Psoas muscle (tissue), 8 donors: Measurements from ENCODE around the gene ACP3. TPM values are rescaled to one million over a fixed set of nuclear protein-coding genes. Genes with fewer than 3 reads are reported as not detected.
A peak's percentile ranks its signal among the peaks of the same experiment; 100 is the strongest.

Experiments used
- ATAC-seq, 4 donors: fragments of 200-7000 bp; cut with Tn5 transposase; one replicate each; pipeline ENCODE4 v1.9.1; 2020; ENCODE audit warnings: moderate library complexity in 3 of 4, mild to moderate bottlenecking in 2 of 4
- DNase-seq, 2 donors: peaks; one replicate each; pipeline ENCODE4 v3.0.0-alpha.2; 2020
- H3K27ac ChIP-seq: fragments of 200-600 bp; one replicate; pipeline ENCODE4 v1.8.0; 2022
- H3K27me3 ChIP-seq, 3 donors: fragments of 200-600 bp in 1 of 3; one replicate each; pipeline versions ENCODE4 v1.6.1 to v1.8.0; 2013 to 2022; ENCODE audit warnings: low read length in 2 of 3, mild to moderate bottlenecking in 2 of 3, moderate library complexity in 1 of 3; ENCODE audit not compliant: insufficient read depth in 3 of 3
- H3K36me3 ChIP-seq, 2 donors: fragments of 200-600 bp in 1 of 2; one replicate each; pipeline versions ENCODE4 v1.6.1 to v1.8.0; 2013 to 2022; ENCODE audit warnings: low read depth in 1 of 2, mild to moderate bottlenecking in 1 of 2, moderate library complexity in 1 of 2; ENCODE audit not compliant: insufficient read depth in 1 of 2
- H3K4me1 ChIP-seq: fragments of 200-600 bp; one replicate; pipeline ENCODE4 v1.8.0; 2022
- H3K4me3 ChIP-seq: fragments of 200-600 bp; one replicate; pipeline ENCODE4 v1.8.0; 2022; ENCODE audit warnings: mild to moderate bottlenecking
- H3K9me3 ChIP-seq: fragments of 200-600 bp; one replicate; pipeline ENCODE4 v1.8.0; 2022
- CTCF ChIP-seq: fragments of 200-600 bp; IDR thresholded peaks from one replicate; pipeline ENCODE4 v1.8.0; 2022; ENCODE audit warnings: antibody characterized with exemption
- WGBS, 3 donors: extraction: QIAGEN DNeasy Blood & Tissue Kit; methylation state at CpG; one replicate each; pipeline versions ENCODE4 v1.1.6 to v1.1.7; 2013; 5-methylcytosine and 5-hydroxymethylcytosine counted together
- intact Hi-C, 2 donors: fragments of 100-400 bp; cut with DNase I; formaldehyde crosslinking; loops; one replicate each; pipeline versions ENCODE4 v1.11.0 to v1.14.2; 2022
- long read RNA-seq, 2 donors: library from polyadenylated mRNA; unstranded; transcript quantifications; one replicate each; pipeline ENCODE4 v2.0.0, GENCODE V29; 2021
- polyA plus RNA-seq, 3 donors: library from polyadenylated mRNA; stranded (reverse); fragments of 200-250 nt; gene quantifications; one replicate each; pipeline ENCODE4 v1.2.3, GENCODE V29; 2013
- total RNA-seq, 4 donors: library from RNA; stranded (reverse); fragmentation: NEBNext Ultra II Directional in 2 of 4; extraction: Animal tissue kit (Norgen Biotek cat#: 25700) in 2 of 4; gene quantifications; one replicate each; pipeline versions ENCODE4 v1.2.1 to v1.2.4, GENCODE V29; 2021 to 2023
- donor health status: healthy with polysubstance abuse.
- donor health status: DM: no; HTN: no; CAD: no; lungs with moderate emphysema.
- donor health status: Bipolar disorder and iron deficiency.
- donor health status: healthy.
- donor health status: DM: yes; HTN: yes; CAD: no.
- donor health status: DM: no; HTN: no; CAD: no.
- donor health status: DM: no; HTN: no; CAD: no.
- donor health status: DM: yes; HTN: yes; CAD: no.

ACP3 gene, protein sequence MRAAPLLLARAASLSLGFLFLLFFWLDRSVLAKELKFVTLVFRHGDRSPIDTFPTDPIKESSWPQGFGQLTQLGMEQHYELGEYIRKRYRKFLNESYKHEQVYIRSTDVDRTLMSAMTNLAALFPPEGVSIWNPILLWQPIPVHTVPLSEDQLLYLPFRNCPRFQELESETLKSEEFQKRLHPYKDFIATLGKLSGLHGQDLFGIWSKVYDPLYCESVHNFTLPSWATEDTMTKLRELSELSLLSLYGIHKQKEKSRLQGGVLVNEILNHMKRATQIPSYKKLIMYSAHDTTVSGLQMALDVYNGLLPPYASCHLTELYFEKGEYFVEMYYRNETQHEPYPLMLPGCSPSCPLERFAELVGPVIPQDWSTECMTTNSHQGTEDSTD
- under 1 TPM in 3 of 4 donors, not detected in 1; 0.11 to 0.86 (median 0.30) TPM for total RNA-seq
- polyA plus RNA-seq = under 1 TPM; 0.04 to 0.07 (median 0.05) TPM
- long read RNA-seq, donor 1 = 0 reads
- long read RNA-seq, donor 2 = 0 reads

DNA sequence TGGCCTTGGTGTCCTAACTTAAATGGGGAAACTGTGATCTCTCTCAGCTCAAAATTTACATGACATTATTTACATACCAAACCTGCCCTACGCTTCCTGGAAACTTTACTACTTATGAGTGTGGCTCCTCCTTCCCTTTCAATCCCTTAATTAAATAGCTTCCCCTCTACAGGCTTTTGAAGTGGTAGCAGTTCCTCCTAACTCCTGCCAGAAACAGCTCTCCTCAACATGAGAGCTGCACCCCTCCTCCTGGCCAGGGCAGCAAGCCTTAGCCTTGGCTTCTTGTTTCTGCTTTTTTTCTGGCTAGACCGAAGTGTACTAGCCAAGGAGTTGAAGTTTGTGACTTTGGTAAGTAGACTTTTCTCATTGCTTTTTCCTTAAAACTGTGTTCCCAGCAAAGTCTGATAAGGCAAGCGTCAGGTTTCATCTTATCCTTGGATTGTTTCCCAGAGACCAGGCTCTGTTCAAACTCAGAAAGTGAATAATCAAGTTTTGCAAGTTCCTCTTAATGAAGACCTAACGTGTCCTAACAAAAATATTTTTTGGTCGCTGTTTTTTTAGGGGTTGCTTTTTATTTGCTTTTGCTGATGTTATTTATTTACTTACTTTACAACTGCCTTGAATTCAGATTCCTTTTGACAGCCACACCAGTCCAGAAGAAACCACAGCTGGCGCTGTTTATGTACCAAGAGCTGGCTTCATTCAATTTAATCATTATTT is at the start of gene ACP3:
Gene ACP3 (plus strand): TSS at position 179 of the 720 bp plus-strand sequence. CDS start 50 bp downstream, at position 229.
- no peak within 1 kb of the TSS for H3K27ac ChIP-seq
- H3K27me3 ChIP-seq = no peaks in the 10 kb centered on the region
- no peaks in the 10 kb centered on the region for H3K9me3 ChIP-seq
- intact Hi-C loops = no loop called here
- TF ChIP-seq CTCF = no peak
- H3K4me1 ChIP-seq = no peaks in the 10 kb centered on the region
- no peaks in the 10 kb centered on the region for H3K36me3 ChIP-seq
- DNase-seq (peak in 1 of 2 donors; percentile 18), ATAC-seq (no peak)
- WGBS, 3 donors = 26 to 34% (median 31%) methylated on average over 6 of the region's 6 CpGs
- peak within 1 kb of the TSS; percentile 15 for H3K4me3 ChIP-seq

DNA sequence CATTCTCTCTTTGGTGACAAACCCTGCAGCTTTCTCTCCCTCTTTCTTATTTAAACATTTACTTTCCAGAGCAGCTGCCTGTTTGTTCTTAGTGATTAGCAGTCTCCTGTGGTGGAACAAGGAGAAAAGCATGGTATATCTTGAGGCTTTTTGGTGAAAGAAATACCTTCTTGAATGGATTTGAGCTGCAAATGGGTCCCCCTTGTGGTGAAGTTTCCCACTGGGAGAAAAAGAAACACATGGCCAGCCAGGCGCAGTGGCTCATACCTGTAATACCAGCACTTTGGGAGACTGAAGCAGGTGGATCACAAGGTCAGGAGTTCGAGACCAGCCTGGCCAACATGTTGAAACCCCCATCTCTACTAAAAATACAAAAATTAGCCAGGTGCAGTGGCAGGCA is 48.3 kb upstream of the ACP3 start:
- ATAC-seq (no peak), DNase-seq (no peak)
- intact Hi-C loops = no loop called here
- Histone ChIP-seq H3K36me3 (no peaks in the 10 kb centered on the region), H3K27ac (no peak overlapping the region), H3K4me1 (no peaks in the 10 kb centered on the region), H3K9me3 (no peaks in the 10 kb centered on the region), H3K4me3 (no peak overlapping the region), H3K27me3 (no peaks in the 10 kb centered on the region)
- WGBS, 3 donors = 72 to 84% (median 84%) methylated on average over 2 of the region's 2 CpGs
- no peak for TF ChIP-seq CTCF

DNA sequence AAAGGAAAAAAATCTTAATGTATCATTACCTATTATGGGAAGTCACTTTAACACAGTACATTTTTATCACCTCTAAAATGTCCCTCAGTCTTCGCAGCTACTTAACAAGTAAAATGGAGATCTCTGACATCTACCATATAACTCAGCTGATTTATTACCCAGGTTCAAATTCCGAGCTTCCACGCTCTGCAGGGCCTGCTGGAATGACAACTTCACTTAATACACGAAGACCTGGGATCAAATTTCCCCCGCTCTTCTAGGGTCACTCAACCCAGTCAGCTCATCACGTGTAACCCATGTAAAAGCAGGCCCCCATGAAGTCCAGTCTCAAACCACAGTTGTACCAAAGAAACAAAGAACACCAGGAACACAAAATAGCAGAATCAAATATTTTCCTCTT is 44.2 kb upstream of the ACP3 start:
- Histone ChIP-seq H3K4me3 (no peak overlapping the region), H3K9me3 (peaks cover 3% of the 10 kb centered on the region), H3K27ac (no peak overlapping the region), H3K27me3 (no peaks in the 10 kb centered on the region), H3K4me1 (no peaks in the 10 kb centered on the region), H3K36me3 (no peaks in the 10 kb centered on the region)
- intact Hi-C loops = no loop called here
- no peak for DNase-seq
- 14 to 20% (median 18%) methylated on average over 6 of the region's 6 CpGs for WGBS, 3 donors
- TF ChIP-seq CTCF = no peak
- ATAC-seq = no peak

GRCh38 chr3:132276228-132276906 is 40.8 kb upstream of the ACP3 start:
- DNase-seq (no peak), ATAC-seq (no peak)
- intact Hi-C loops = no loop called here
- Histone ChIP-seq H3K4me1 (no peaks in the 10 kb centered on the region), H3K9me3 (peaks cover 3% of the 10 kb centered on the region), H3K27me3 (no peaks in the 10 kb centered on the region), H3K4me3 (no peak overlapping the region), H3K36me3 (no peaks in the 10 kb centered on the region), H3K27ac (no peak overlapping the region)
- TF ChIP-seq CTCF = no peak
- 85 to 91% (median 87%) methylated on average over 5 of the region's 5 CpGs for WGBS, 3 donors
